ENCODE measurements around the gene OR52B2.
A peak's percentile ranks its signal among the peaks of the same experiment; 100 is the strongest.
"Not testable (repeated sequence)": the region's sequence is repeated elsewhere in the genome, so short reads cannot be mapped to it uniquely, and the experiment has no call there.

The OR52B2 gene

GRCh38 chr11:6197466-6198200, 27.5 kb upstream of the OR52B2 start:
- DNase-seq (ENCODE audit: low spot score in 2 of 2) (no peak), ATAC-seq (no peak)
- H3K4me1 Mint-ChIP-seq, result peaks cover 68% of the 10 kb centered on the region
- no peak overlapping the region for H3K27ac Mint-ChIP-seq
- no peak overlapping the region for H3K4me3 Mint-ChIP-seq
- no peaks in the 10 kb centered on the region for H3K9me3 Mint-ChIP-seq
- H3K36me3 Mint-ChIP-seq, result peaks cover 7% of the 10 kb centered on the region

- Mint-ChIP-seq H3K27ac (peak overlapping the region; percentile 21), H3K4me1 (peaks cover 58% of the 10 kb centered on the region), H3K9me3 (no peaks in the 10 kb centered on the region), H3K36me3 (peaks cover 7% of the 10 kb centered on the region), H3K4me3 (peak overlapping the region; percentile 43)
- DNase-seq (ENCODE audit: low spot score in 2 of 2), result peak in 1 of 2 donors; percentile 53
- ATAC-seq, result peak; percentile 93
These were observed 26.3 kb upstream of the OR52B2 start for GRCh38 chr11:6196396-6196795.

DNA sequence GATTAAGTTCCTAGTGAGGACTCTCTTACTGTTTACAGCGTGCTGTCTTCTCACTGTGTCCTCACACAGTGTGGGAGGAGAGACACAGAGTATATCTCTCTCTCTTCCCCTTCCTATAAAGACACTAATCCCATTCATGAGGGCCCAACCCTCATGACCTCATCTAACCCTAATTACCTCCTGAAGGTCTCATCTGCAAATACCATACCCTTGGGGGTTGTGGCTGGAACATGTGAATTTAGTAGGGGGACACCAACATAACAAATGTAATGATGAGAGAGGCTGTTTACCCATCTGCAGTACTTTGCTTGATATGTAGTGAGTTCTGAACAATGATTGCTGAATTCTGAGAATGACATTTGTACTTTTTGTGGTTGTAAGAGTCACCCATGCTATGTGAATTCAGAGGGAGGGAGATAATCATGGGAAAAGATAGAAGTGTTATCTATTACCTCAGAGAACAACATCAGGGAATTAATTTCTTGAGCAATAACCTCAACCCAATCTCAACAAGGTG, 24.0 kb upstream of the OR52B2 start:
- peak; percentile 69 for ATAC-seq
- no peaks in the 10 kb centered on the region for H3K36me3 Mint-ChIP-seq

DNA sequence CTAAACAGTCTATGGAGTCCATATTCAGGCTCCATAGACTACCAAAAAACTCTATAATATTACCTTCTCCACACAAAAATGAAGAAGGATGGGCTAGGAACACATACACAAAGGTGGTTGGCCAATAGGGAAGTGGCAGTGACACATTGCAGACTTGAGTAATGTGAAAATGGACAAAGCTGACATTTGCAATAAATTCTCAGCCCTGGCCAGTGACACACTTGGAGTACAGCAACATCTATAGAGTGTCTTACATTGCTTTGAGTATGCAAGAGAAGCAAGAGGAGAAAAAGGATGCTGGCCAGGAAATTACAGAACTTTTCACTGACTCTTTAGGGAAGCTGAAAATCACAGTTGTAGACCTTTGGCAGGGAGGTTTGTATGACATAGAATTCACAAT, 21.6 kb upstream of the OR52B2 start:
- H3K27ac Mint-ChIP-seq, result no peak overlapping the region
- peaks cover 22% of the 10 kb centered on the region for H3K4me1 Mint-ChIP-seq
- ATAC-seq, result no peak

More for the DNA sequence above, 24.0 kb upstream of the OR52B2 start:
- no peak overlapping the region for H3K27ac Mint-ChIP-seq
- H3K4me1 Mint-ChIP-seq, result peaks cover 41% of the 10 kb centered on the region
- peak in 1 of 2 donors; percentile 45 for DNase-seq (ENCODE audit: low spot score in 2 of 2)
- H3K9me3 Mint-ChIP-seq, result no peaks in the 10 kb centered on the region
- H3K4me3 Mint-ChIP-seq, result no peak overlapping the region

DNA sequence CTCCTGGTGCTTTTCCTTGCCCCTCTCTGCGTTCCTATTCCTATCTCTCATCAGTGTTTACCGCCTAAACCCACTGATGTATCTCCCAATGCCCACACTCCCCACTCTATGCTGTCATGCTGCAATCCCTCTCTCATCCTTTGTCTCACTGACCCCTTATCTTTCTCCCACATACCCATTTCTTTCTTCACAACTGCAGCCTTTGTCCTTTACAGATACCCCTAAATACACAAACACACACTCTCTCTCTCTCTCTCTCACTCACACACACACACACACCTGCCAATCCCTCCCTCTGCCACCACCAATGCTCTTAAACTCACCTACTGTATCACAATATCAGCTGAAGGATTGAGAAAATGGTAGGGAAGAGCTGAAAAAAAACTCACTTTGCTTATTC, 5.3 kb upstream of the OR52B2 start:
- ATAC-seq, result no peak
- no peak for DNase-seq (ENCODE audit: low spot score in 2 of 2)
- Mint-ChIP-seq H3K4me1 (no peaks in the 10 kb centered on the region), H3K4me3 (no peak overlapping the region), H3K36me3 (no peaks in the 10 kb centered on the region), H3K9me3 (no peaks in the 10 kb centered on the region), H3K27ac (no peak overlapping the region)

More for the DNA sequence above, 21.6 kb upstream of the OR52B2 start:
- Mint-ChIP-seq H3K9me3 (no peaks in the 10 kb centered on the region), H3K4me3 (no peak overlapping the region), H3K36me3 (no peaks in the 10 kb centered on the region)
- no peak for DNase-seq (ENCODE audit: low spot score in 2 of 2)

GRCh38 chr11:6156628-6157359, 13.3 kb downstream of the OR52B2 start:
- H3K36me3 Mint-ChIP-seq, result no peaks in the 10 kb centered on the region
- no peak overlapping the region for H3K4me3 Mint-ChIP-seq

DNA sequence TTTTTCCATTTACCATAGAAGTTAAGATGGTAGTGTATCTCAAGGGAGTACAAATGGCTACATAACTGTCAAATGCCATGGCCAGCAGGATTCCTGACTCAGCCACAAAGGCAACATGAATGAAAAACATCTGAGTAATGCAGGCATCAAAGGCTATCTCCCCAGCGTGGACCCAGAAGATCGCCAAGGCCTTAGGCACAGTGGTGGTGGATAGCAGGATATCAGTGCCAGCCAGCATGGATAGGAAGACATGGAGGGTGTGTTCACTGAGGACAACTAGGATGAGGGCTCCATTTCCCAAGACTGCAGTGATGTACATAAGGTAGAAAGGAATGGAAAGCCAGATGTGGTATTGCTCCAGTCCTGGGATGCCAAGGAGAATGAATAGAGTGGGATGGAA, 18.0 kb downstream of the OR52B2 start:
- Mint-ChIP-seq H3K4me3 (no peak overlapping the region), H3K4me1 (no peaks in the 10 kb centered on the region), H3K9me3 (no peaks in the 10 kb centered on the region), H3K36me3 (no peaks in the 10 kb centered on the region), H3K27ac (no peak overlapping the region)
- no peak for ATAC-seq
- no peak for DNase-seq (ENCODE audit: low spot score in 2 of 2)

More at GRCh38 chr11:6156628-6157359, 13.3 kb downstream of the OR52B2 start:
- DNase-seq (ENCODE audit: low spot score in 2 of 2) (no peak), ATAC-seq (peak; percentile 45)
- no peak overlapping the region for H3K27ac Mint-ChIP-seq
- H3K9me3 Mint-ChIP-seq, result no peaks in the 10 kb centered on the region
- H3K4me1 Mint-ChIP-seq, result no peaks in the 10 kb centered on the region

DNA sequence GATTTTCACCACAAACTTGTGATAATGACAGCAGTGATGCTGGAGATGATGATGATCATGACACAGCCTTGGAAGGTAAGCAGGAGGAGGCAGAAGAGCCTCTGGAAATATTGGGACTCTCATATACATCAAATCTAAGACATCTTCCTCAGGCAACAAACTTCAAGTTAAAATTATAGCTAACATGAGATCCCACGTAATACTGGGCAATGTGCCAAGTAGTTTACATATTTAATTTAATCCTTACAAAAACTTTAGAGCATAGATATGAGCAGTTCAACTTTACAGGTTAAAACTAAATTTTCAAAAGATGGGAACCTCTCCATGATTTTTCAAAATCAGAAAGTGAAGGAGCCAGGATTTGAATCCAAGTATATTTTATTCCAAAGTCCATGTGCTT, 19.0 kb downstream of the OR52B2 start:
- no peak for ATAC-seq
- H3K27ac Mint-ChIP-seq, result no peak overlapping the region
- H3K36me3 Mint-ChIP-seq, result no peaks in the 10 kb centered on the region
- no peaks in the 10 kb centered on the region for H3K9me3 Mint-ChIP-seq
- no peak for DNase-seq (ENCODE audit: low spot score in 2 of 2)
- H3K4me3 Mint-ChIP-seq, result no peak overlapping the region
- no peaks in the 10 kb centered on the region for H3K4me1 Mint-ChIP-seq

DNA sequence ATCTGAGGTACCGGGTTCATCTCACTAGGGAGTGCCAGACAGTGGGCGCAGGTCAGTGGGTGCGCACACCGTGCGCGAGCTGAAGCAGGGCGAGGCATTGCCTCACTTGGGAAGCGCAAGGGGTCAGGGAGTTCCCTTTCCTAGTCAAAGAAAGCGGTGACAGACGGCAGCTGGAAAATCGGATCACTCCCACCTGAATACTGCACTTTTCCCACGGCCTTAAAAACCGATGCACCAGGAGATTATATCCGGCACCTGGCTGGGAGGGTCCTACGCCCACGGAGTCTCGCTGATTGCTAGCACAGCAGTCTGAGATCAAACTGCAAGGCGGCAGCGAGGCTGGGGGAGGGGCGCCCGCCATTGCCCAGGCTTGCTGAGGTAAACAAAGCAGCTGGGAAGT, 26.4 kb downstream of the OR52B2 start:
- not testable (repeated sequence) for H3K36me3 Mint-ChIP-seq; ATAC-seq; H3K27ac Mint-ChIP-seq; DNase-seq (ENCODE audit: low spot score in 2 of 2); H3K4me3 Mint-ChIP-seq; H3K4me1 Mint-ChIP-seq; H3K9me3 Mint-ChIP-seq

GRCh38 chr11:6142936-6143335, 27.2 kb downstream of the OR52B2 start:
- no peaks in the 10 kb centered on the region for H3K9me3 Mint-ChIP-seq
- no peak for DNase-seq (ENCODE audit: low spot score in 2 of 2)
- no peaks in the 10 kb centered on the region for H3K36me3 Mint-ChIP-seq
- H3K27ac Mint-ChIP-seq, result no peak overlapping the region
- no peak overlapping the region for H3K4me3 Mint-ChIP-seq
- no peak for ATAC-seq
- no peaks in the 10 kb centered on the region for H3K4me1 Mint-ChIP-seq

GRCh38 chr11:6135936-6136335, 34.2 kb downstream of the OR52B2 start:
- not testable (repeated sequence) for H3K36me3 Mint-ChIP-seq; H3K9me3 Mint-ChIP-seq; H3K4me1 Mint-ChIP-seq; DNase-seq (ENCODE audit: low spot score in 2 of 2); ATAC-seq; H3K4me3 Mint-ChIP-seq; H3K27ac Mint-ChIP-seq

GRCh38 chr11:6132431-6132830, 37.7 kb downstream of the OR52B2 start:
- Mint-ChIP-seq H3K4me1 (no peaks in the 10 kb centered on the region), H3K9me3 (no peaks in the 10 kb centered on the region), H3K27ac (no peak overlapping the region), H3K36me3 (no peaks in the 10 kb centered on the region), H3K4me3 (no peak overlapping the region)
- DNase-seq (ENCODE audit: low spot score in 2 of 2) (no peak), ATAC-seq (no peak)

- no peaks in the 10 kb centered on the region for H3K9me3 Mint-ChIP-seq
- no peak overlapping the region for H3K27ac Mint-ChIP-seq
- ATAC-seq, result no peak
- no peak overlapping the region for H3K4me3 Mint-ChIP-seq
- H3K36me3 Mint-ChIP-seq, result no peaks in the 10 kb centered on the region
- H3K4me1 Mint-ChIP-seq, result no peaks in the 10 kb centered on the region
- DNase-seq (ENCODE audit: low spot score in 2 of 2), result no peak
These were observed 40.5 kb downstream of the OR52B2 start for GRCh38 chr11:6129635-6130034.

DNA sequence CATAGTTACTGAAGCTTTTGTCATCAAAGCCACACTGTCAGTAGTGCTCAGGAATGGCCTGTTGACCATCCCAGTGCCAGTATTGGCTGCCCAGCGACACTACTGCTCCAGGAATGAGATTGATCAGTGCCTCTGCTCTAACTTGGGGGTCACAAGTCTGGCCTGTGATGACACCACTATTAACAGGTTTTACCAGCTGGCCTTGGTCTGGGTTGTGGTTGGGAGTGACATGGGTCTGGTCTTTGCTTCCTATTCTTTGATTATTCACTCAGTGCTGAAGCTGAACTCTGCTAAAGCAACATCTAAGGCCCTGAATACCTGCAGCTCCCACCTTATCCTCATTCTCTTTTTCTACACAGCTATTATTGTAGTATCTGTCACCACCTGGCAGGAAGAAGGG, 41.1 kb downstream of the OR52B2 start:
- H3K27ac Mint-ChIP-seq, result no peak overlapping the region
- H3K36me3 Mint-ChIP-seq, result no peaks in the 10 kb centered on the region
- ATAC-seq (no peak), DNase-seq (ENCODE audit: low spot score in 2 of 2) (no peak)
- no peaks in the 10 kb centered on the region for H3K9me3 Mint-ChIP-seq
- no peak overlapping the region for H3K4me3 Mint-ChIP-seq
- no peaks in the 10 kb centered on the region for H3K4me1 Mint-ChIP-seq

DNA sequence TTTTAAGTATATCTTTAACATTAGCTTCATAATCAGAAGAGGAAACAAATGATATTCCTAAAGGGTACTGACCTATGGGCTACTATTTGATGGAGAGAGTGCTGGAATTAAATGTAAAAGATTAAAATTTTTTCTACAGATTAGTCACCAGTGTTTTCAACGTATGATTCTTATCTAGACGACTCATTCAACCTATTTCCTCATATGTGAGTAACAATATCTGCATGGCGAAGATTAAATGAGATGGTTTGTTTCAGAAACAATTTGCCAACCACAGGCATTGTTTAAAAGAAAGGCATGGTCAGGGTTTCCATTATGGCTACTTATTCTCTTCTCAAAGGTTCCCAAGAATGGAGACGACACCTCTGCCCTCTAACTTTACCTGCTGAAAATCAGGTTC, 42.2 kb downstream of the OR52B2 start:
- Mint-ChIP-seq H3K4me1 (no peaks in the 10 kb centered on the region), H3K9me3 (no peaks in the 10 kb centered on the region), H3K4me3 (no peak overlapping the region), H3K36me3 (no peaks in the 10 kb centered on the region), H3K27ac (no peak overlapping the region)
- peak; percentile 61 for ATAC-seq
- DNase-seq (ENCODE audit: low spot score in 2 of 2), result no peak

DNA sequence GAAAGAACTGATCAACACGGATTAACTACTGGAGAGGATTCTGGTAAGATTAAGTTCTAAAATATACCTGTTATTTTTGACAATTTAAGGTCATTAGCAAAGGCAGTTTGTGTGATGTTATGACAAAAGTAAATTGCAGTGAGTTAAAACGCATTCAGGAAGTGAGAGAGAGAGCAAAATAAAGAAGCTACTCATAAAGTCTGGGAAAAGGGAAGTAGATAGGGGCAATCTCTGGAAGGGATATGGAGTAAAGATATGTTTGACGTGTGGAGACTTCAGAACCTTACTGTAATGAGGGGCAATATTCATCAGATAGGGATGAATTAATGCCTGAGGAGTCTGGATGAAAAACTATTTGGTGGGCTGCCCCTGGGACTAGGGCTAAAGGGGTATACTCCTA, 45.9 kb downstream of the OR52B2 start:
- ATAC-seq (no peak), DNase-seq (ENCODE audit: low spot score in 2 of 2) (no peak)
- Mint-ChIP-seq H3K4me1 (no peaks in the 10 kb centered on the region), H3K36me3 (no peaks in the 10 kb centered on the region), H3K4me3 (no peak overlapping the region), H3K9me3 (no peaks in the 10 kb centered on the region), H3K27ac (no peak overlapping the region)
